Amniotic epithelial cell (primary cell): ENCODE measurements around the gene KLK4.
"Not testable (repeated sequence)": the region's sequence is repeated elsewhere in the genome, so short reads cannot be mapped to it uniquely, and the experiment has no call there.

ENCODE experiments used
- DNase-seq: peaks from one replicate; pipeline ENCODE4 v3.0.0-alpha.2; 2010; ENCODE audit warnings: low read depth

Gene KLK4

DNA sequence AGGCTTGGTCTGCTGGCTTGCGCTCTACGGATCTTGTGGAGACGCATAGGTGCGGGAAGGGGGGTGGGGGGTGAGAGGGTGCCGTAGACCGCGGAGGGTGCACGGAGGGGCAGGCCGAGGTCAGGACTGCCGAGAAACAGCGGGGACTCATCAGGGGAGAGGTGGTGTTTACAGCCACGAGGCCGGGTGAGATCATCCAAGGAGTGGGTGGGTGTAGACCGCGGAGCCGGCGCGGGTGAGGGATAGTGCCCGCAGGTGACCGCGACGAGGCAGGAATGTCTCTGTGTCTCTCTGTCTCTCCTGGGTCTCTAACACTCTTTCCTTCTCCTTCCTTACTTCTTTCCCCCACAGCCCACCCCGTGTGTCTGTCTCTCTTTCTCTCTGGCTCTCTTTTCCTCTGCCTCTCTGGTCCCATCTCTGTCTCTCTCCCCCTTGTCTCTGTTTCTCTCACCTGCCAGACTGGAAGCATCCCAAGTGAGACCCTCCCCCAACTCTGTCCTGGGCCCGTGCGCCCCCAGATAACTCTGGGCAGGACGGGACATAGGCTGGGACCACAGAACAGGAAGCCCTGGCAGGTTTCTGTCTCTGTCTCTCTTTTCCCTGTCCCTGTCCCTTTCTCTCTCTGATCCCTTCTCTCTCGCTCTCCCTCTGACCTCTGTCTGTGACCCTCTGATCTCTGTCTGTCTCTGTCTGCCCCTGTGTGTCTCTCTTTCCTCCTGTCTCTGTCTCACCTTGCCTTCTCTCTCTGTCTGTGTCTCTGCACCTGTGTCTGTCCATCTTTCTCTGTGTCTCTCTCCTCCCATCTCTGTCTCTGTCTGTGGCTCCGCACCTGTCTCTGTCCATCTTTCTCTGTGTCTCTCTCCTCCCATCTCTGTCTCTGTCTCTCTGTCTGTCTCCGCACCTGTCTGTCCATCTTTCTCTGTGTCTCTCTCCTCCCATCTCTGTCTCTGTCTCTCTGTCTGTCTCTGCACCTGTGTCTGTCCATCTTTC, 1.8 kb upstream of the KLK4 start:
- DNase-seq = no peak

DNA sequence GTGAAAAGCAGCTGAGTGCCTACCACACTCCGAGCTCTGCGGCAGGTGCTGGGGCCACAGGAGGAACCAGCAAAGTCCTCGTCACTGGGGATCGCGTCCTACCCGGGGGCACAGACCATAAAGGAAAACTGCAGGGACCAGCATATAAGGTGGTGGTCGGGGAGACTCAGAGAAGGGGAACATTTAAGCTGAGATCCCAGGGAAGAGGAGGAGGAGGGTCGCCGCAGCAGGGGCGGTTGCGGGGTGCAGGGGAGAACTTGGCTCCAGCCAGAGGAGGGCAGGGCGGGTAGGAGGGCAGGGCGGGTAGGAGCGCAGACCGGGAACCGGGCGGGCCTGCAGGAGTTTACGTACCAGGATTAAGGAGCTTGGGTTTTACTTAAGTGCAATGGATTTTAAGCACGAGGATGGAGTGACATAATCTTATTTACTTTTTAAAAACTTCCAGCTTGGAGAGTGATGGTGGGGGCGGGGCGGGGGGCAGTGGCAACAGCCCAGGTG, 956 bp upstream of the KLK4 start:
- no peak for DNase-seq

DNA sequence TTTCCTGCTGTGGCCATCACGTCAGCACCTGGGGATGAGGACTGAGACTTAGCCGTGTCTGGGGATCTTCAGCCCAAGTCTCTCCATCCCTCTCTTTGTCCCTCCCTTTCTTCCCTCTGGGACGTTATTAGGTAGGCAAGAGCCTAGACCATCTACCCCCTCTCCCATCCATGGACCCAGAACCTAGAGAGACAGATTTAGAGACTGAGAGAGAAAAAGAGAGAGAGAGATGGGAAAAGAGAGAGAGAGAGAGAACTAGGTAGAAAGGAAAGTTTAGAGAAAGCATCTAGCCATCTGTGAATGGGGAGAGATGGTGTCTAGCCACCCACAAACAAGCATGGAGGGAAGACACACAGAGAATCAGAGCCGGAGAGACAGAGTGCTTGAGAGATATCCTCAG, 473 bp downstream of the KLK4 start:
- DNase-seq = no peak

DNA sequence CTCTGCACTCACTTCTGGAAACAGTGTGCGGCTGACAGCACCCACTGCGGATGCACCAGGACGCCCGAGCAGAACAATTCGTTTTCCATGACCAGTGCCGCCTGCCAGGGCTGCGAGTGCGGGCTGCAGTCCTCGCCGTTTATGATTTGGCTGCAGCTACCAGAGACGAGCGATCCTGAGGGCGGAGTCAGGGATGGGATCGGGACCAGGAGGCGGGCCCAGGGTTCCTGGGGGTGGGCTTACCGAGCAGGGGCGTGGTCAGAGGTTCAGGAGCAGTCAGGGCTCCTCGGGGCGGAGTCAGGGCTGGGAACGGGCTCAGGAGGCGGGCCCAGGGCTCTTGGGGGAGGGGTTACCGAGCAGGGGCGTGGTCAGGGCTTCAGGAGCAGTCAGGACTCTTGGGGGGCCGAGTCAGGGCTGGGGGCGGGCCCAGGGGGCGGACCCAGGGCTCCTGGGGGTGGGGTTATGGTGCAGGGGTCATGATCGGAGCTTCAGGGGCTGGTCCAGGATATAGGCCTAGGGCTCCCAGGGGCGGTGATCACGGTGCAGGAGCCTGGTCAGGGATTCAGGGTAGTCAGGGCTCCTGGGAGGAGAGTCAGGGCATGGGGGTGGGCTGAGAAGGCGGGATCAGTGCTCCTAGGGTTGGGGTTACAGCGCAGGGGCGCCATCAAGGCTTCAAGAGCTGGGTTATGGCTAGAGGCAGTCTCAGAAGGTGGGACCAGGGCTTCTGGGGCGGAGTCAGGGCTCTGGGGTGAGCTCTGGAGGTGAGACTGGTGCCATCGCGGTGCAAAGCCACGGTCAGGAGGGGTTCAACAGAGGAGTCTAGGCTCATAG, 1.7 kb downstream of the KLK4 start:
- DNase-seq = no peak

DNA sequence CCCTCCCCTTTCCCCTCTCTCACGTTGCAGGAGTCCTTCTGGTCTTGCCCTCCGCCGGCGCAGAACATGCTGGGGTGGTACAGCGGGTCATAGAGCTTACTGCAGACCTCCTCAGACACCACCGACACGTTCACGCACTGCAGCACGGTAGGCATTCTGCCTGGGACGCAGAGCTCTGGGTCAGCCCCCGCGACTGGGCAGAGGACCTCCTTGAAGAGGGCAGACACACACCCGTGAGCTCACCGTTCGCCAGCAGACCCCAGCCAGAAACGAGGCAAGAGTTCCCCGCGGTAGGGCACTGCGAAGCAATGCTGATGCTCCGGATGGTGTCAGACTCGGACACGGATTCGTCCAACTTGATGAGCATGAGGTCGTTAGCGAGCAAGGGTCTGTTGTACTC, 2.9 kb downstream of the KLK4 start:
- DNase-seq = no peak

DNA sequence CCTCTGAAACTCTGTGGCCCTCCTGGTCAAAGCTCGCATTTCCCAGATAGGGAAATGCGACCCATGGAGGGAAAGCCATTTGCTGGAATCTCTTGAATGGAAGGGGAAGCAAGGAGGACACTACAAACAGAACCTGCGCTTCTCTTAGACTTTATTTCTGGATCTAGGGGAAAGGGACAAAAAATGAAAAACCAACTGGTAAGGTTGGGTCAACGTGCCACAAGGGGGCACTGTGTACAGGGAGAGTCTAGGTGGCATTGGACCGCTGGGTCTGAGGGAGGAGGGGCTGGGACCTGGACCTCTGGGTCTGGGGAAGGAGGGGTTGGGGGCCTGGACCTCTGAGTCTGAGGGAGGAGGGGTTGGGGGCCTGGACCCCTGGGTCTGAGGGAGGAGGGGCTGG, 5.0 kb downstream of the KLK4 start:
- DNase-seq = no peak

DNA sequence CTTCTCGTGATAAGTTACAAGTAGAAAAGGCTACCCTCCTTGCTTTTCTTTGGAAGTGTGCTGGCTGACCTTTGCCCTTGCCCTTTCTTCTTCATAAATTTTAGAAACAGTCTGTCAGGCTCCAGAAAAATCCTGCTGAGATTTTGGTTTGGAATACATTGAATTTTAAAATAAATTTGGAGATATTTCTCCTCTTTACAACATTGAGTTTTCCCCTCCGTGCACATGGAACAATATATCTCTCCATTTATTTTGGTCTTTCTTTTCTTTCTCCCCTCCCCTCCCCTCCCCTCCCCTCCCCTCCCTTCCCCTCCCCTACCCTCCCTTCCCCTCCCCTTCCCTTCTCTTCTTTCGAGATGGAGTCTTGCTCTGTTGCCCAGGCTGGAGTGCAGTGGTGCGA, 8.6 kb downstream of the KLK4 start:
- no peak for DNase-seq

DNA sequence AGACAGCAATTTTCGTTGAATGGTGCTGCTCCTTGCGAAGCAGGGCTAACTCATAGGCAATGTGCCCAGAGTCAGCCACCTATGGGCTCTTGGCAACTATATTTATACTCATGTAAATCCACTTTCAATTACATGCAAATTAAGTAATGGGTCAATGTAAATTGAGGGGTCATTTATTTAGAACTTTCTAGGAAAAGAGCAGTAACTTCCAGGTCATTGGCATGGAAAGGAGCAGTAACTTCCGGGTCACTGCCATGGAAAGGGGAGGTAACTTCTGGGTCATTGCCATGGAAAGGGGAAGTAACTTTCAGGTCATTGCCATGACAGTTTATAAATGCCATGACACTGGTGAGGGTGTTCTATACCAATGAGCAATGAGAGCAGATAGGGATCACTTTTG, 11.6 kb downstream of the KLK4 start:
- DNase-seq = no peak

DNA sequence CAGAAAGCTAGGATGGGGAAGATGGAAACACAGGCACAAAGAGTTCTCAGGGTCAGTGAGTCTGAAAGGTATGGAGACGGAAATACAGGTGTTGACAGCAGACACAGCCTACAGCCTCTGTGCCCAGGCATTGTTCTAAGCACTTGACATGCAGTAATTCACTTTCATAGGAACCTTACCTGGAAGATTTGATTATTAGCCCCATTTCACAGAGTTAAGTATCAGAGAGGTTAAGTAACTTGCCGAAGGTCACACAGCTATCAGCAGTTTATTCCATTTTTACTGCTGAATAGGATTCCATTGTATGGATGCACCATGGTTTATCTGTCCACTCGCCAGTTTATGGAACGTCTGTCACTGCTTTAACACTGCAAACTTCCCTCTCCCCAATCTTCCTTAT, 13.2 kb downstream of the KLK4 start:
- DNase-seq = no peak

DNA sequence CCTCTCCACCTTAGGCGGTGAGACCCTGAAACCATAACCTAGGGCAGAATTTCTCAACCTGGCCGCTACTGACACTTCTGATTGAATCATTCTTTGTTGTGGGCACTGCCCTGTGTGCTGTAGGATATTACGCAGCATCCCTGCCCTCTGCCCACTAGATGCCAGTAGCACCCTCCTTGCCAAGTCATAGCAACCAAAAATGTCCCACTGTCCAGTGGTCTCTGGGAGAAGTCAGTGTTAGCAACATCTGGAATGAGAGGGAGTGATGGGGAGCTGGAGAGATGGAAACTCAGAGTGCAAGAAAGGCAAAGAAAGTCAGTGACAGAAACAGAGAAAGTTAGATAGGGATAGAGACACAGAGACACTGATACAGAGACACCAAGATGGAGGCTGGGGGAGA, 13.6 kb downstream of the KLK4 start:
- no peak for DNase-seq

DNA sequence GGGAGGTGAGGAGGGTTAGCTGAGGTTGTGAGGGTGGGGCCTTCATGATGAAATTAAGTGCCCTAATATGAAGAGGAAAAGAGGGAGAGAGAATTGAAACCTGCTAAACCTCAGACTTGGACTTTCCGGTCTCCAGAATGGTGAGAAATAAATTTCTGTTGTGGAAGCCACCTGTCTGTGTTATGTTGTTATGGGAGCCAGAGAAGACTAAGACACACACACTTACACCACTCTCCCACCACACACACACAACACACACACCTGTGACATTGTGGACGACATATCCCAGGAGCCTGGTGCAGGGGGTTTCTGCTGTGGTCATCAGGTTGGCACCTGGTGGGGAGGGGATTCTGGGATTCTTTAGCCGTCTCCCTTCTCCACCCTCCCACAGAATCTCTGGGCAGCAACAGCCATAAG, 14.0 kb downstream of the KLK4 start:
- no peak for DNase-seq

DNA sequence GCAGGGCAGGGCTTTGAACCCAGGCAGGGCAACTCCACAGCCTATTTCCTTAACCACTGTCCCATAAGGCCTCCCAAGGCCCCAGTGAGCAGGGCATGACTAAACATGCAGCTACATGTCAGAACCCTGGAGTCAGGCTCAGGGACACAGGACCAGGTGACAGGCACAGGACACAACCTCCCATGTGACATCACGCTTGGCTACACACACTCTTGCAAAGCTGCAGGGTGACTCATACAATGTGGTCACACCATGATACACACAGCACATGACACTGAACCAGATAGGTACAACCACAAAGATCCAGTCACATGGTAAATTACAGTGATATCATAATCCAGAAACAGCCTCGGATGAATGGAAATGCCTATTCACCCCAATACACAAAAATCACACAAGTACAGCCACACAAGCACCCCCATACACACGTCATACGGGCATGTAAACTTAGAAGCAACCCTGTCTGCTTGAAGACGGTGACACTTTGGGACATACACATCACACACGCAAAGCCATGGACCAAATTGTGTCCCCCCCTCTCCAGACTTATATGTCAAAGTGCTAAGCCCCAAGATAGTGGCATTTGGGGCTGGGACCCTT, 14.5 kb downstream of the KLK4 start:
- DNase-seq = peak; percentile 16

DNA sequence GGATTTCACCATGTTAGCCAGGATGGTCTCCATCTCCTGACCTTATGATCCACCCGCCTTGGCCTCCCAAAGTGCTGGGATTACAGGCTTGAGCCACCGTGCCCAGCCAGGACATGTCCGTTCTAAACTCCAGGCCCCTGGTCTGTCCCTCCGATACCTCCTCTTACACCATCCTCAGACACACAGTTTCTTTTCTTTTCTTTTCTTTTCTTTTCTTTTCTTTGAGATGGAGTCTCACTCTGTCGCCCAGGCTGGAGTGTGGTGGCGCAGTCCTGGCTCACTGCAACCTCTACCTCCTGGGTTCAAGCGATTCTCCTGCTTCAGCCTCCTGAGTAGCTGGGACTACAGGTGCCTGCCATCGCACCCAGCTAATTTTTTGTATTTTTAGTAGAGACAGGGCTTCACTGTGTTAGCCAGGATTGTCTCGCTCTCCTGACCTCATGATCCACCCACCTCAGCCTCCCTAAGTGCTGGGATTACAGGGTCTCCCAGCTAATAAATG, 15.1 kb downstream of the KLK4 start:
- not testable (repeated sequence) for DNase-seq

DNA sequence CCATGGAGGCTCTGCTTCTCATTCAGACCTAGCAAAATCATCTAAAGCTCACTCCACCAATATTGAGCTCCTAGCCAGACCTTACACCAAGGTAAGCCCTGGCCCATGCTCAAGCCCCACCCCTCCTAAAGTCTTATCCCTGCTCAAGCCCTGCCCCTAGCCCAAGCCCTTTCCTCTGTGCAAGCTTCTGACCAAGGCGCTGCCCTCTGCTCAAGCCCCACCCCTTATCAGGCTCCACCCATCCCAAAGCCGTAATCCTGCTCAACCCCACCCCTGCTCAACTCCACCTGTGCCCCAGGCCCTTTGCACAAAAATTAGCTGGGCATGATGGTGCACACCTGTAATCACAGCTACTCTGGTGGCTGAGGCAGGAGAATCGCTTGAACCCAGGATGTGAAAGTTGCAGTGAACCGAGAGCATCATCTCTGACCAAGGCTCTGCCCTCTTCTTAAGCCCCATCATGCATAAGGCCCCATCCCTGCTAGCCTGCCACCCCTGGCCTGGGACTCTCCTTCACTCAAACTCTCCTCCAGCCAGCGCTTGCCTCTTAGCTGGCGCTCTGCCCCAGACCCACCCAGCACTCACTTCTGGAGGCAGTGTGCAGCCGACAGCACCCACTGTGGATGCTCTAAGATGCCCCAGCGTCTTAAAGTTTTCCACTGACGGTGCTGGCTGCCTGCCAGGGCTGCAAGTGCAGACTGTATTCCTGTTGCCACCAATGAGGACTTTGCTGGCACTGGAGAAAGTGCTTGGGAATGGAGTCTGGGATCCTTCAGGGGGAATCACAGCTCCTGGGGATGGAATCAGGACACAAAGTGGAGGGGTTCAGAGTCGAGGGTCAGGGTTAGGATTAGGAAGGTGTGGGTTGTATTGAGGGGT, 16.5 kb downstream of the KLK4 start:
- DNase-seq = no peak

DNA sequence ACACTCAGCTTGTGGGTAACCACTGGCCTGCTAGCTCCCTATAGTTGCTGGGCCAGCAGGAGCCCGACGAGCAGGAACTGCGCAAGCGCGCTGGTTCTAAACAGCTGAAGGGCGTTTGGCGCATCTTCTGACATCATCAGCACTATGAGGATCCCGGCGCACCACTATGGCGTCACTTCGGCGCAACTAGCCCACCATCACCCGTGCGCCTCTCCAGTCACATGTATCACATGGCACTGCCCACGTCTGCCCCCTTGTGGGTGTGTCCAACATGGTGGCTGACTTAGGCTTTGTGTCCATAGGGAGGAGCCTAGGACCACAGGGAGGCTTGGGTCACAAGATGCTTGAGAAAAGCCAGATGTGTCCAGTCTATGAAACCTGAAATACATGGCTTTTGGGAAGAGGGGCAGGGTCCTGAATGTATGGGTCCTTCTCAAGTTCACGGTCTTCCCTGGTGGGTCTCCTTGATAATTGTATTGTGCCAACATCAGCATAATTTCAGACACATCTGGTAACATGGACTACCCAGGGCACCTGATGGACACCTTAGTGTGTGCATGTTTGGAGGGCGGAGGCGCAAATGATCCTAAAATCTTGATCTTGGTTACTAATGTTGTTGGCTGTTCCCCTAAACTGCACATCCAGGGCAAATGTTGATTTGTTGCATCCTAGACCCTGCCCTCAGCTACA, 18.0 kb downstream of the KLK4 start:
- no peak for DNase-seq

DNA sequence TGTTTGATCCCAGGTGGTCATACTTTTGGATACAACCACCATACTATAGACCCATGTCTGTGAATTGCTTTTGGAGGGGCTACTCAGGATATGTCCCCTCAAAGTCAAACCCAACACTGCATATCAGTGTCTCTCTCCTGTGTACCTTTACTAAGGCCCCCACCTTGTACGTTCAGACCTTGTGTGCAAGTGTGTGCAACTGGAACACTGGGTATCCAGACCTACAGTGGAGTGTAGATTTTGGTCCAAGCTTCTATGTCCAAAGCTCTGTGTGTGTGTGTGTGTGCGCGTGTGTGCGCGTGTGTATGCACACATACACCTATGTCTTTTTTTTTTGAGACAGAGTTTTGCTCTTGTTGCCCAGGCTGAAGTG, 20.0 kb downstream of the KLK4 start:
- no peak for DNase-seq

DNA sequence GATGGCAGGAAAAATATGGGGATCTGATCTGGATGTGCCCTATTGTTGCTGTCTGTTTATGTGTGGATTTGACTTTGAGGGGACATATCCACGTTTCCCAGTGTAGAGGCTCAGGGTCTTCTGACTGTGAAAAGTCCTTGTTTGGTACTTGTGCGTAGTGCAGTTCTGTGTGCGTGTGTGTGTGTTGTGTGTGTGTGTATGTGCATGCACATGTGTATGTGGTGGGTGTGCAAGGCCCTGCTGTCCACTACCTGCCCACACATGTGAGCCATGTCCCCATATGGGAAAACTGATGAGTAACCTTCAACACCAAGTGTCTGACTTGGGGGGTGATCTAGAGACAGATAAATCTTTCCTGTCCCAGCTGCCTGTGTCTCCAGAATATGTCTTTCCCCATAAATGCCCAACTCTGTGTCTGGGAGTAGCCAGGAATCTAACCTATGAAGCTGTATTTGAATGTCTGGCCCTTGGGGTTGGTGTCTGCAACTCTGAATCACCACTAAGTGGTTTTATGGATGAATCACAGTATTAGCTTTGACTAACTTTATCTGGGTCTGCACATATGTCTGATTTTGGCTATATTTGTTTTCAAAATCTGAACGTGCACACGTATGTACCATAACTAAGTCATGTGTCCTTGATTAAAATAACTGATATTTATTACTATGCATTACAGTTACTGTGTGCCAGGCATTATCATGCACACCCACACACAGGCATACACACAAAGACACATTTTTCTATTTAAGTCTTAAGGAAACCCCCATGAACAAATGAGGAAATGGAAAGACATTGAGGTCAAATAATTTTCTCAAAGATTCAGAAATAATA, 20.6 kb downstream of the KLK4 start:
- DNase-seq = peak; percentile 7

DNA sequence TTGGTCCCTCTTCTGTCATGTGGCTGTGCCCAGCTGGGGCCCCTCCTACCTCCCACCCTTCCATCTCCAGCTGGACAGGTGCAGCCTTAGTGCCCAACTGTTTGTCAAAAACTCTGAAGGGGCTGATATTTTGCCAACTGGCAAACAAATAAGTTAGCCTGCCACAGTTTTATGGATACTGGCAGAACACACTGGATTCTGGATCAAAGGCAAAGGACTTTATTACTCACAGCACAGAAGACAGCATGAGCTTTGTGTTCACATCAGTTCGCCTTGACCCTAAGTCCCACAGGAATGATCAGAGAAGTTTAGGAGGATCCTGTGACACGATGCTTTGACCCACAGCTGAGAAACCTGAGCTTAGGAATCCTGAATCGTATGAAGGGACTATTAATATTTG, 21.6 kb downstream of the KLK4 start:
- DNase-seq = no peak

DNA sequence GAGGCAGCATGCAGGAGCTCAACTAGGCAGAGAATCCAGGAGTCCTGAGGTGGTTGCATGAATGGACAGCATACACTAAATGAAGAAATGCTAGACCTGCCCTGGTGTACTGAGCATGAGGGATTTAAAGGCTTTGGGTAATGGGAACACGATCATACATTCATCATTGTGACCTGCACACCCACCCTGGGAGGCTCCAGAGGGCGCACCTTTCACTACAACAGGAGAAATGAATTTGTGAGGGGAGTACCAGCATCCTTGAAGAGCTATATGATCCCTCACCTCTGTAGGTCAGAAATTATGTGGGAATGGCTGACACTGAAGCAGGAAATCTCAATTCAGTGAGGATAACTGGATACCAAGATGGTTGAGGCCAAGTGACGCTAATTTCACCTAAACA, 29.0 kb downstream of the KLK4 start:
- DNase-seq = no peak

DNA sequence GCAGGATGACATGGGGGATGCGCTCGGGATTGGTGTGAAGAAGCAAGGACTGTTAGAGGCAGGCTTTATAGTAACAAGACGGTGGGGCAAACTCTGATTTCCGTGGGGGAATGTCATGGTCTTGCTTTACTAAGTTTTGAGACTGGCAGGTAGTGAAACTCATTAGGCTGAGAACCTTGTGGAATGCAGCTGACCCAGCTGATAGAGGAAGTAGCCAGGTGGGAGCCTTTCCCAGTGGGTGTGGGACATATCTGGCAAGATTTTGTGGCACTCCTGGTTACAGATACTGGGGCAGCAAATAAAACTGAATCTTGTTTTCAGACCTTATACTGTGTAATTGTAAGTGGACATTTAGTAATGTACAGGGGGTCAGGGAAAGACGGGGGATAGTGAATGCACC, 31.0 kb downstream of the KLK4 start:
- no peak for DNase-seq
